ENCODE results near the gene LRRC58. TPM values are rescaled to one million over a fixed set of nuclear protein-coding genes. Genes with fewer than 3 reads are reported as not detected.
"Not testable (repeated sequence)": the region's sequence is repeated elsewhere in the genome, so short reads cannot be mapped to it uniquely, and the experiment has no call there.

LRRC58 gene
- total RNA-seq = 10 to 100 TPM; 21.5 to 22.8 TPM

GRCh38 chr3:120348991-120349854 is at the start of gene LRRC58:
Gene LRRC58, minus strand, starts transcription at chr3:120349354. Its CDS starts 111 bp downstream, at chr3:120349243.
- H3K36me3 Mint-ChIP-seq = peaks cover 17% of the 10 kb centered on the region
- DNase-seq (peak; percentile 95), ATAC-seq (ENCODE audit: low read depth) (peak; percentile 85)
- H3K27ac Mint-ChIP-seq = peak within 1 kb of the TSS; percentile 87
- peaks cover 22% of the 10 kb centered on the region for H3K27me3 Mint-ChIP-seq
- peak within 1 kb of the TSS; percentile 89 for H3K4me3 Mint-ChIP-seq
- POLR2A ChIA-PET = interaction anchor here (0.6 to 3.4 kb wide), 10 partner anchors 8 to 881 kb away, joined by 3 to 43 read pairs (median 4); partner anchors contain the start of genes GSK3B, NDUFB4 and POGLUT1
- H3K9me3 Mint-ChIP-seq = no peaks in the 10 kb centered on the region
- peaks cover 35% of the 10 kb centered on the region for H3K4me1 Mint-ChIP-seq

GRCh38 chr3:120396469-120396868 is 47.3 kb upstream of the LRRC58 start:
- Mint-ChIP-seq H3K4me1 (peaks cover 2% of the 10 kb centered on the region), H3K27ac (no peak overlapping the region), H3K27me3 (peaks cover 2% of the 10 kb centered on the region), H3K4me3 (no peak overlapping the region), H3K36me3 (no peaks in the 10 kb centered on the region), H3K9me3 (no peaks in the 10 kb centered on the region)
- POLR2A ChIA-PET = no interaction called here
- DNase-seq = no peak
- ATAC-seq (ENCODE audit: low read depth) = no peak

- DNase-seq (no peak), ATAC-seq (ENCODE audit: low read depth) (no peak)
- Mint-ChIP-seq H3K9me3 (no peaks in the 10 kb centered on the region), H3K36me3 (no peaks in the 10 kb centered on the region), H3K4me1 (peaks cover under 1% of the 10 kb centered on the region), H3K27me3 (peaks cover 2% of the 10 kb centered on the region), H3K4me3 (no peak overlapping the region), H3K27ac (no peak overlapping the region)
- POLR2A ChIA-PET = no interaction called here
Measured at GRCh38 chr3:120394347-120394746, 45.2 kb upstream of the LRRC58 start.

GRCh38 chr3:120393761-120394160 is 44.6 kb upstream of the LRRC58 start:
- H3K9me3 Mint-ChIP-seq = no peaks in the 10 kb centered on the region
- no peak overlapping the region for H3K4me3 Mint-ChIP-seq
- H3K27ac Mint-ChIP-seq = no peak overlapping the region
- peaks cover 2% of the 10 kb centered on the region for H3K27me3 Mint-ChIP-seq
- no peaks in the 10 kb centered on the region for H3K4me1 Mint-ChIP-seq
- POLR2A ChIA-PET = no interaction called here
- DNase-seq (no peak), ATAC-seq (ENCODE audit: low read depth) (no peak)
- H3K36me3 Mint-ChIP-seq = no peaks in the 10 kb centered on the region

GRCh38 chr3:120393243-120393642 is 44.1 kb upstream of the LRRC58 start:
- ATAC-seq (ENCODE audit: low read depth) (no peak), DNase-seq (no peak)
- Mint-ChIP-seq H3K36me3 (no peaks in the 10 kb centered on the region), H3K9me3 (no peaks in the 10 kb centered on the region), H3K27ac (no peak overlapping the region), H3K27me3 (peaks cover 2% of the 10 kb centered on the region), H3K4me1 (no peaks in the 10 kb centered on the region), H3K4me3 (no peak overlapping the region)
- POLR2A ChIA-PET = no interaction called here

- H3K27ac Mint-ChIP-seq = no peak overlapping the region
- H3K4me3 Mint-ChIP-seq = no peak overlapping the region
- H3K36me3 Mint-ChIP-seq = no peaks in the 10 kb centered on the region
- no peak for DNase-seq
- ATAC-seq (ENCODE audit: low read depth) = no peak
- POLR2A ChIA-PET = no interaction called here
- H3K4me1 Mint-ChIP-seq = no peaks in the 10 kb centered on the region
- no peaks in the 10 kb centered on the region for H3K27me3 Mint-ChIP-seq
- H3K9me3 Mint-ChIP-seq = no peaks in the 10 kb centered on the region
Measured at GRCh38 chr3:120382941-120383447, 33.8 kb upstream of the LRRC58 start.

GRCh38 chr3:120381503-120381902 is 32.3 kb upstream of the LRRC58 start:
- POLR2A ChIA-PET = no interaction called here
- ATAC-seq (ENCODE audit: low read depth) (no peak), DNase-seq (no peak)
- Mint-ChIP-seq H3K9me3 (no peaks in the 10 kb centered on the region), H3K27me3 (no peaks in the 10 kb centered on the region), H3K36me3 (no peaks in the 10 kb centered on the region), H3K27ac (no peak overlapping the region), H3K4me3 (no peak overlapping the region), H3K4me1 (no peaks in the 10 kb centered on the region)

GRCh38 chr3:120377948-120378347 is 28.8 kb upstream of the LRRC58 start:
- DNase-seq; H3K4me3 Mint-ChIP-seq; ATAC-seq (ENCODE audit: low read depth); H3K27ac Mint-ChIP-seq; POLR2A ChIA-PET; H3K36me3 Mint-ChIP-seq; H3K9me3 Mint-ChIP-seq; H3K4me1 Mint-ChIP-seq; H3K27me3 Mint-ChIP-seq: not testable (repeated sequence)

- Mint-ChIP-seq H3K9me3 (peaks cover 1% of the 10 kb centered on the region), H3K4me3 (no peak overlapping the region), H3K4me1 (no peaks in the 10 kb centered on the region), H3K27ac (no peak overlapping the region), H3K36me3 (no peaks in the 10 kb centered on the region), H3K27me3 (peaks cover 22% of the 10 kb centered on the region)
- POLR2A ChIA-PET = no interaction called here
- no peak for DNase-seq
- ATAC-seq (ENCODE audit: low read depth) = no peak
Measured at GRCh38 chr3:120370463-120370862, 21.3 kb upstream of the LRRC58 start.

GRCh38 chr3:120369037-120369467 is 19.9 kb upstream of the LRRC58 start:
- H3K36me3 Mint-ChIP-seq = no peaks in the 10 kb centered on the region
- POLR2A ChIA-PET = no interaction called here
- no peak overlapping the region for H3K27ac Mint-ChIP-seq

GRCh38 chr3:120368172-120368571 is 19.0 kb upstream of the LRRC58 start:
- POLR2A ChIA-PET = no interaction called here
- H3K36me3 Mint-ChIP-seq = no peaks in the 10 kb centered on the region
- H3K27me3 Mint-ChIP-seq = peaks cover 39% of the 10 kb centered on the region
- ATAC-seq (ENCODE audit: low read depth) = no peak
- H3K27ac Mint-ChIP-seq = no peak overlapping the region
- H3K4me3 Mint-ChIP-seq = no peak overlapping the region
- DNase-seq = no peak
- no peaks in the 10 kb centered on the region for H3K4me1 Mint-ChIP-seq
- H3K9me3 Mint-ChIP-seq = peaks cover 1% of the 10 kb centered on the region

More at GRCh38 chr3:120369037-120369467, 19.9 kb upstream of the LRRC58 start:
- H3K9me3 Mint-ChIP-seq = peaks cover 1% of the 10 kb centered on the region
- DNase-seq (no peak), ATAC-seq (ENCODE audit: low read depth) (no peak)
- no peaks in the 10 kb centered on the region for H3K4me1 Mint-ChIP-seq
- peaks cover 32% of the 10 kb centered on the region for H3K27me3 Mint-ChIP-seq
- no peak overlapping the region for H3K4me3 Mint-ChIP-seq

GRCh38 chr3:120364821-120365220 is 15.7 kb upstream of the LRRC58 start:
- H3K9me3 Mint-ChIP-seq = no peaks in the 10 kb centered on the region
- ATAC-seq (ENCODE audit: low read depth) (no peak), DNase-seq (no peak)
- H3K4me1 Mint-ChIP-seq = no peaks in the 10 kb centered on the region
- H3K27me3 Mint-ChIP-seq = peaks cover 34% of the 10 kb centered on the region
- no peak overlapping the region for H3K4me3 Mint-ChIP-seq
- no peak overlapping the region for H3K27ac Mint-ChIP-seq
- H3K36me3 Mint-ChIP-seq = no peaks in the 10 kb centered on the region
- POLR2A ChIA-PET = no interaction called here

GRCh38 chr3:120364101-120364500 is 14.9 kb upstream of the LRRC58 start:
- POLR2A ChIA-PET = no interaction called here
- peaks cover 34% of the 10 kb centered on the region for H3K27me3 Mint-ChIP-seq
- H3K4me3 Mint-ChIP-seq = no peak overlapping the region
- ATAC-seq (ENCODE audit: low read depth) = no peak
- H3K4me1 Mint-ChIP-seq = no peaks in the 10 kb centered on the region
- no peak for DNase-seq
- H3K36me3 Mint-ChIP-seq = no peaks in the 10 kb centered on the region
- H3K9me3 Mint-ChIP-seq = no peaks in the 10 kb centered on the region
- no peak overlapping the region for H3K27ac Mint-ChIP-seq

GRCh38 chr3:120357807-120358206 is 8.7 kb upstream of the LRRC58 start:
- Mint-ChIP-seq H3K27me3 (peaks cover 39% of the 10 kb centered on the region), H3K36me3 (no peaks in the 10 kb centered on the region), H3K4me1 (no peaks in the 10 kb centered on the region), H3K27ac (no peak overlapping the region), H3K9me3 (no peaks in the 10 kb centered on the region), H3K4me3 (no peak overlapping the region)
- no peak for ATAC-seq (ENCODE audit: low read depth)
- DNase-seq = no peak
- POLR2A ChIA-PET = no interaction called here

Data from activated naive CD8-positive, alpha-beta T cell treated with anti-CD3 and anti-CD28 coated beads, Interleukin-2, amount 10 ng/mL, durations not matched to agents 7 days and 5 days (primary cell).